GM19395 (cell line): ENCODE measurements around the gene NEK8.
"Not testable (repeated sequence)": the region's sequence is repeated elsewhere in the genome, so short reads cannot be mapped to it uniquely, and the experiment has no call there.

Source experiments
- ATAC-seq: cut with Tn5 transposase; IDR thresholded peaks from one replicate; pipeline ENCODE4 v1.9.1; 2021; ENCODE audit warnings: mild to moderate bottlenecking, moderate library complexity; ENCODE audit not compliant: unreplicated experiment

NEK8 gene

GRCh38 chr17:28725166-28725659, 3.4 kb upstream of the NEK8 start:
- no peak for ATAC-seq

GRCh38 chr17:28725660-28726225, 2.8 kb upstream of the NEK8 start:
- ATAC-seq, result no peak

GRCh38 chr17:28726226-28726626, 2.4 kb upstream of the NEK8 start, which contains the start of gene TLCD1:
TLCD1 (minus strand) TSS chr17:28726233; CDS start chr17:28726097, 136 bp downstream.
- ATAC-seq, result peak; percentile 16

GRCh38 chr17:28726627-28727491, 1.7 kb upstream of the NEK8 start:
- ATAC-seq, result peak; percentile 41

- no peak for ATAC-seq
Measured at GRCh38 chr17:28729950-28730330, 1.4 kb downstream of the NEK8 start.

- no peak for ATAC-seq
Measured at GRCh38 chr17:28733346-28733745, 4.8 kb downstream of the NEK8 start.

GRCh38 chr17:28734712-28735241, 6.2 kb downstream of the NEK8 start:
- no peak for ATAC-seq

GRCh38 chr17:28735242-28735722, 6.7 kb downstream of the NEK8 start:
- ATAC-seq, result no peak

GRCh38 chr17:28735913-28736769, 7.6 kb downstream of the NEK8 start:
- ATAC-seq, result not testable (repeated sequence)

- ATAC-seq, result no peak
Measured at GRCh38 chr17:28737316-28737715, 8.7 kb downstream of the NEK8 start.

GRCh38 chr17:28737770-28738679, 9.4 kb downstream of the NEK8 start:
- peak; percentile 69 for ATAC-seq

GRCh38 chr17:28738680-28739384, 10.2 kb downstream of the NEK8 start:
- ATAC-seq, result peak; percentile 11

GRCh38 chr17:28740406-28741357, 12.1 kb downstream of the NEK8 start:
- no peak for ATAC-seq

GRCh38 chr17:28741358-28742349, 13.1 kb downstream of the NEK8 start:
- no peak for ATAC-seq

GRCh38 chr17:28743243-28744103, 14.9 kb downstream of the NEK8 start, which contains the start of gene TRAF4:
TRAF4 (plus strand) TSS chr17:28744011; CDS start chr17:28744113, 102 bp downstream.
- peak; percentile 45 for ATAC-seq
